ENCODE data around the gene TMTC2. TPM values are rescaled to one million over a fixed set of nuclear protein-coding genes. Genes with fewer than 3 reads are reported as not detected.

The TMTC2 gene
- total RNA-seq, 1 donor from 2014 or later, result 31.4 TPM

GRCh38 chr12:82789674-82790073 lies 103.0 kb downstream of the TMTC2 start:
- ATAC-seq, result no peak
- intact Hi-C loops (cut with DNase I), result no loop called here
- no peaks in the 10 kb centered on the region for H3K9me3 ChIP-seq
- no peaks in the 10 kb centered on the region for H3K27me3 ChIP-seq (ENCODE audit: low read depth)
- H3K4me3 ChIP-seq, result no peak overlapping the region
- peaks cover 3% of the 10 kb centered on the region for H3K4me1 ChIP-seq
- no peak overlapping the region for H3K27ac ChIP-seq
- no peak for DNase-seq
- peaks cover 4% of the 10 kb centered on the region for H3K36me3 ChIP-seq
- TF ChIP-seq CTCF (IDR thresholded peaks at IDR 0.05), result no peak

- Histone ChIP-seq H3K9me3 (no peaks in the 10 kb centered on the region), H3K4me3 (no peak overlapping the region), H3K27ac (no peak overlapping the region), H3K36me3 (peaks cover 4% of the 10 kb centered on the region), H3K4me1 (no peaks in the 10 kb centered on the region), H3K27me3 (ENCODE audit: low read depth) (no peaks in the 10 kb centered on the region)
- no peak for ATAC-seq
- TF ChIP-seq CTCF (IDR thresholded peaks at IDR 0.05), result no peak
- intact Hi-C loops (cut with DNase I), result no loop called here
- DNase-seq, result no peak
Measured at GRCh38 chr12:82793751-82794281, 107.1 kb downstream of the TMTC2 start.

GRCh38 chr12:82797480-82797879 lies 110.8 kb downstream of the TMTC2 start:
- TF ChIP-seq CTCF (IDR thresholded peaks at IDR 0.05), result no peak
- no peak overlapping the region for H3K4me3 ChIP-seq
- peaks cover under 1% of the 10 kb centered on the region for H3K36me3 ChIP-seq
- intact Hi-C loops (cut with DNase I), result no loop called here
- DNase-seq (no peak), ATAC-seq (no peak)
- H3K27ac ChIP-seq, result no peak overlapping the region
- H3K4me1 ChIP-seq, result no peaks in the 10 kb centered on the region
- H3K9me3 ChIP-seq, result no peaks in the 10 kb centered on the region
- no peaks in the 10 kb centered on the region for H3K27me3 ChIP-seq (ENCODE audit: low read depth)

- no peak for DNase-seq
- Histone ChIP-seq H3K27ac (no peak overlapping the region), H3K9me3 (no peaks in the 10 kb centered on the region), H3K27me3 (ENCODE audit: low read depth) (no peaks in the 10 kb centered on the region), H3K36me3 (no peaks in the 10 kb centered on the region), H3K4me1 (no peaks in the 10 kb centered on the region), H3K4me3 (no peak overlapping the region)
- ATAC-seq, result no peak
- intact Hi-C loops (cut with DNase I), result no loop called here
- no peak for TF ChIP-seq CTCF (IDR thresholded peaks at IDR 0.05)
Measured at GRCh38 chr12:82800185-82800584, 113.5 kb downstream of the TMTC2 start.

- DNase-seq (no peak), ATAC-seq (no peak)
- Histone ChIP-seq H3K27ac (no peak overlapping the region), H3K36me3 (no peaks in the 10 kb centered on the region), H3K4me3 (no peak overlapping the region), H3K4me1 (no peaks in the 10 kb centered on the region), H3K9me3 (no peaks in the 10 kb centered on the region), H3K27me3 (ENCODE audit: low read depth) (no peaks in the 10 kb centered on the region)
- intact Hi-C loops (cut with DNase I), result no loop called here
- no peak for TF ChIP-seq CTCF (IDR thresholded peaks at IDR 0.05)
Measured at GRCh38 chr12:82801951-82802610, 115.4 kb downstream of the TMTC2 start.

All from lower lobe of right lung (tissue), 2 donors.